HG02763 (cell line): Measurements from ENCODE around the gene CHRNA10.

Experiments
- ATAC-seq: cut with Tn5 transposase; IDR thresholded peaks from one replicate; pipeline ENCODE4 v1.9.1; 2021; ENCODE audit warnings: mild to moderate bottlenecking, moderate library complexity; ENCODE audit not compliant: unreplicated experiment

The CHRNA10 gene

GRCh38 chr11:3635641-3636375, 35.4 kb downstream of the CHRNA10 start:
- ATAC-seq = no peak

- ATAC-seq = no peak
These were observed 39.0 kb downstream of the CHRNA10 start for GRCh38 chr11:3632070-3632660.

- no peak for ATAC-seq
These were observed 39.9 kb downstream of the CHRNA10 start for GRCh38 chr11:3631331-3631730.

GRCh38 chr11:3627291-3627690, 43.9 kb downstream of the CHRNA10 start:
- no peak for ATAC-seq

GRCh38 chr11:3626250-3626960, 44.8 kb downstream of the CHRNA10 start:
- no peak for ATAC-seq

- no peak for ATAC-seq
These were observed 47.3 kb downstream of the CHRNA10 start for GRCh38 chr11:3623767-3624458.

- ATAC-seq = no peak
These were observed 48.1 kb downstream of the CHRNA10 start for GRCh38 chr11:3623121-3623520.

- ATAC-seq = no peak
These were observed 48.7 kb downstream of the CHRNA10 start for GRCh38 chr11:3622521-3622920.

GRCh38 chr11:3617990-3618389, 53.2 kb downstream of the CHRNA10 start:
- ATAC-seq = no peak

- ATAC-seq = no peak
These were observed 54.3 kb downstream of the CHRNA10 start for GRCh38 chr11:3616721-3617460.

- ATAC-seq = no peak
These were observed 55.2 kb downstream of the CHRNA10 start for GRCh38 chr11:3615998-3616397.
